Measurements from ENCODE around the gene MS4A8.
"Not testable (repeated sequence)": the region's sequence is repeated elsewhere in the genome, so short reads cannot be mapped to it uniquely, and the experiment has no call there.

The MS4A8 gene

GRCh38 chr11:60699284-60699691, at the start of gene MS4A8:
Gene MS4A8, plus strand, starts transcription at chr11:60699612. Its CDS starts 1,249 bp downstream, at chr11:60700861.
- no peak for DNase-seq

GRCh38 chr11:60657888-60658287, 41.5 kb upstream of the MS4A8 start:
- no peak for DNase-seq

- DNase-seq, result no peak
Observed at GRCh38 chr11:60658409-60658808, 41.0 kb upstream of the MS4A8 start.

GRCh38 chr11:60672255-60672654, 27.2 kb upstream of the MS4A8 start:
- no peak for DNase-seq

- DNase-seq, result not testable (repeated sequence)
Observed at GRCh38 chr11:60678231-60678630, 21.2 kb upstream of the MS4A8 start.

GRCh38 chr11:60679879-60680278, 19.5 kb upstream of the MS4A8 start:
- DNase-seq, result no peak

- DNase-seq, result no peak
Observed at GRCh38 chr11:60680455-60681119, 18.8 kb upstream of the MS4A8 start.

GRCh38 chr11:60684541-60684848, 14.9 kb upstream of the MS4A8 start:
- DNase-seq, result not testable (repeated sequence)

GRCh38 chr11:60691661-60692060, 7.8 kb upstream of the MS4A8 start:
- no peak for DNase-seq

GRCh38 chr11:60699936-60700335, 524 bp downstream of the MS4A8 start:
- DNase-seq, result no peak

GRCh38 chr11:60700689-60701468, 1.5 kb downstream of the MS4A8 start:
- DNase-seq, result no peak

GRCh38 chr11:60701469-60701818, 2.0 kb downstream of the MS4A8 start:
- DNase-seq, result no peak

GRCh38 chr11:60703374-60703773, 4.0 kb downstream of the MS4A8 start:
- no peak for DNase-seq

GRCh38 chr11:60705895-60706294, 6.5 kb downstream of the MS4A8 start:
- no peak for DNase-seq

- no peak for DNase-seq
Observed at GRCh38 chr11:60706931-60707330, 7.5 kb downstream of the MS4A8 start.

- no peak for DNase-seq
Observed at GRCh38 chr11:60710482-60710881, 11.1 kb downstream of the MS4A8 start.

- no peak for DNase-seq
Observed at GRCh38 chr11:60711276-60711675, 11.9 kb downstream of the MS4A8 start.

GRCh38 chr11:60713423-60713822, 14.0 kb downstream of the MS4A8 start:
- DNase-seq, result not testable (repeated sequence)

- no peak for DNase-seq
Observed at GRCh38 chr11:60717956-60718355, 18.5 kb downstream of the MS4A8 start.

GRCh38 chr11:60718524-60719316, 19.3 kb downstream of the MS4A8 start:
- no peak for DNase-seq

GRCh38 chr11:60719391-60719790, 20.0 kb downstream of the MS4A8 start:
- no peak for DNase-seq

- no peak for DNase-seq
Observed at GRCh38 chr11:60720460-60720859, 21.0 kb downstream of the MS4A8 start.

- DNase-seq, result no peak
Observed at GRCh38 chr11:60724420-60724819, 25.0 kb downstream of the MS4A8 start, which contains the start of gene MS4A18. Gene MS4A18, plus strand, starts transcription at chr11:60724720.

GRCh38 chr11:60725592-60725991, 26.2 kb downstream of the MS4A8 start:
- no peak for DNase-seq
